MM.1S (cell line): Measurements from ENCODE around the gene CPO.

Experiments used
- DNase-seq: peaks from one replicate; pipeline ENCODE4 v3.0.0-alpha.2; 2015
- H2AFZ ChIP-seq: fragments of 300-600 bp; sonication (generic); 2 replicates; pipeline ENCODE4 v1.6.0; 2016; ENCODE audit warnings: antibody characterized with exemption, low read length
- H3F3A ChIP-seq: fragments of 300-600 bp; sonication (generic); 2 replicates; pipeline ENCODE4 v1.6.1; 2016; ENCODE audit warnings: mild to moderate bottlenecking, antibody characterized with exemption, low read length, moderate library complexity, mixed read lengths; ENCODE audit not compliant: insufficient read depth
- H3K27ac ChIP-seq: fragments of 300-600 bp; sonication (generic); 2 replicates; pipeline ENCODE4 v1.5.1; 2016; ENCODE audit warnings: mild to moderate bottlenecking, low read length
- H3K27me3 ChIP-seq: fragments of 300-600 bp; sonication (generic); replicated peaks from 2 replicates; pipeline ENCODE4 v1.6.0; 2016; ENCODE audit warnings: low read length; ENCODE audit not compliant: insufficient read depth
- H3K36me3 ChIP-seq: fragments of 300-600 bp; sonication (generic); replicated peaks from 2 replicates; pipeline ENCODE4 v1.6.1; 2016; ENCODE audit warnings: mild to moderate bottlenecking, low read length, mixed read lengths; ENCODE audit not compliant: insufficient read depth
- H3K4me1 ChIP-seq: fragments of 300-600 bp; sonication (generic); 2 replicates; pipeline ENCODE4 v1.6.1; 2016; ENCODE audit warnings: low read length, mixed read lengths
- H3K4me2 ChIP-seq: fragments of 300-600 bp; sonication (generic); 2 replicates; pipeline ENCODE4 v1.6.0; 2016; ENCODE audit warnings: low read depth, low read length
- H3K4me3 ChIP-seq: fragments of 300-600 bp; sonication (generic); 2 replicates; pipeline ENCODE4 v1.5.1; 2016; ENCODE audit warnings: low read length, mixed read lengths
- H3K79me2 ChIP-seq: fragments of 300-600 bp; sonication (generic); 2 replicates; pipeline ENCODE4 v1.6.1; 2016; ENCODE audit warnings: mixed run types, low read length, mixed read lengths
- H3K9ac ChIP-seq: fragments of 300-600 bp; sonication (generic); 2 replicates; pipeline ENCODE4 v1.6.1; 2016; ENCODE audit warnings: low read length, mixed read lengths
- H3K9me2 ChIP-seq: fragments of 300-600 bp; sonication (generic); replicated peaks from 2 replicates; pipeline ENCODE4 v1.6.1; 2016; ENCODE audit warnings: mild to moderate bottlenecking, low read length, mixed read lengths; ENCODE audit not compliant: insufficient read depth
- H3K9me3 ChIP-seq: fragments of 300-600 bp; sonication (generic); replicated peaks from 2 replicates; pipeline ENCODE4 v1.6.1; 2016; ENCODE audit warnings: mild to moderate bottlenecking, low read length, mixed read lengths; ENCODE audit not compliant: insufficient read depth
- H4K20me1 ChIP-seq: fragments of 300-600 bp; sonication (generic); 2 replicates; pipeline ENCODE4 v1.6.1; 2016; ENCODE audit warnings: mild to moderate bottlenecking, low read length, moderate library complexity, mixed read lengths; ENCODE audit not compliant: insufficient read depth
- EZH2 ChIP-seq: fragments of 300-600 bp; sonication (generic); optimal IDR thresholded peaks from 2 replicates; pipeline ENCODE3; 2017; ENCODE audit warnings: low read depth, mild to moderate bottlenecking, antibody characterized with exemption, low read length, mixed read lengths
- EZH2phosphoT487 ChIP-seq: fragments of 300-600 bp; sonication (generic); IDR thresholded peaks from 2 replicates; pipeline ENCODE4 v1.6.1; 2018; ENCODE audit warnings: antibody characterized with exemption, low read length
- TF ChIP-seq, protein P1 (sequence below): fragments of 300-600 bp; sonication (generic); IDR thresholded peaks from 2 replicates; pipeline ENCODE4 v1.5.1; 2016; ENCODE audit warnings: antibody characterized with exemption, low read length, mixed read lengths

CPO gene

DNA sequence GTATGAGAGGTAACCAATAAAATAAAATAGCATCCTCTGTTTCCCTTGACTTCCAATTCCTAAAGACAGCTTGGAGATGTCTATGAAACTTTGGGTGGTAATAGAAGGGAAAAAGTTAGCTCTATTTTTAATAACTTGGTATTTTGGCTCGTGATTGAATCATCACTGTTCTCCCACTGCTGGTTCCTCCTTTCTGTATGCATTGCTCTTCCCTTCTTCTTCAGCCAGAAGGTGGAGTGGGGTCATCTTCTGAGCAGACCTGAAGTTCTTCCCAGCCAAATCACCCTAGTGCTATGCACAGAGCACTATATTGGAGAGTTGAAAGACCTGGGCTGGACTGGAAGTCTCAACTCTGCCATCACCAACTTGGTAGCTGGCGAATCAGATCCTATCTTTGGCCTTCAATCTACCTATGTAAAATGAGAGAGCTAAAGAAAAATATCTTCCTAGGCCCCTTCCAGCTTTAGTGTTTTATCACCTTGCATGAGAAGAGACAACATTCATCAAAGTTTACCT, 54.1 kb downstream of the CPO start:
- Histone ChIP-seq H3K9me2 (no peaks in the 10 kb centered on the region), H3K27me3 (no peaks in the 10 kb centered on the region)

DNA sequence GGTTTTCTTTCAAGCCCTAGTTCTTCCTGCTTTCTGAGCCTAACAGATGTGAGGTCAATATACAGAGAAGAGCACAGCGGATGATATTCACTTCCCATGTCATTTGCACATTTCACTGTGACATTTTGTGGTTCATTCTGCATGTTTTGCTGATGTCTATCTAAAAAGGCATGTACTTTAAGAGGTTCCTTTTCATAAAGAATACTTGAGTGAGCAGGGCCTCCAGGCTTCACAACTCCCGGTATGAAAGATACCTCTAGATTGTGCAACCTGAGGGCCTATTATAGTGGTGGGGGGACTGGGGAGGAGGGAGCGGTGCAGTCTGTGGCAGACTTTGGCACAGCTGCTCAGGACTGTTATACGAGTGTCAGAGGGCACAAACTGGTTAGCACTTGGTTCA, 54.6 kb downstream of the CPO start:
- Histone ChIP-seq H3K27ac (no peak overlapping the region), H4K20me1 (no peaks in the 10 kb centered on the region), H3K36me3 (no peaks in the 10 kb centered on the region), H3F3A (no peaks in the 10 kb centered on the region), H3K9ac (no peak overlapping the region), H3K9me2 (no peaks in the 10 kb centered on the region), H3K79me2 (no peaks in the 10 kb centered on the region), H3K9me3 (no peaks in the 10 kb centered on the region), H3K4me1 (no peaks in the 10 kb centered on the region), H3K4me2 (no peak overlapping the region), H3K4me3 (no peak overlapping the region), H2AFZ (no peak overlapping the region), H3K27me3 (no peaks in the 10 kb centered on the region)
- no peak for DNase-seq
- TF ChIP-seq, protein P1, sequence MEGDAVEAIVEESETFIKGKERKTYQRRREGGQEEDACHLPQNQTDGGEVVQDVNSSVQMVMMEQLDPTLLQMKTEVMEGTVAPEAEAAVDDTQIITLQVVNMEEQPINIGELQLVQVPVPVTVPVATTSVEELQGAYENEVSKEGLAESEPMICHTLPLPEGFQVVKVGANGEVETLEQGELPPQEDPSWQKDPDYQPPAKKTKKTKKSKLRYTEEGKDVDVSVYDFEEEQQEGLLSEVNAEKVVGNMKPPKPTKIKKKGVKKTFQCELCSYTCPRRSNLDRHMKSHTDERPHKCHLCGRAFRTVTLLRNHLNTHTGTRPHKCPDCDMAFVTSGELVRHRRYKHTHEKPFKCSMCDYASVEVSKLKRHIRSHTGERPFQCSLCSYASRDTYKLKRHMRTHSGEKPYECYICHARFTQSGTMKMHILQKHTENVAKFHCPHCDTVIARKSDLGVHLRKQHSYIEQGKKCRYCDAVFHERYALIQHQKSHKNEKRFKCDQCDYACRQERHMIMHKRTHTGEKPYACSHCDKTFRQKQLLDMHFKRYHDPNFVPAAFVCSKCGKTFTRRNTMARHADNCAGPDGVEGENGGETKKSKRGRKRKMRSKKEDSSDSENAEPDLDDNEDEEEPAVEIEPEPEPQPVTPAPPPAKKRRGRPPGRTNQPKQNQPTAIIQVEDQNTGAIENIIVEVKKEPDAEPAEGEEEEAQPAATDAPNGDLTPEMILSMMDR, result no peak
- no peak for TF ChIP-seq EZH2phosphoT487
- no peak for TF ChIP-seq EZH2

More for the DNA sequence above, 54.1 kb downstream of the CPO start:
- no peak for DNase-seq
- no peaks in the 10 kb centered on the region for H3K4me1 ChIP-seq
- H3K27ac ChIP-seq, result no peak overlapping the region
- H3K36me3 ChIP-seq, result no peaks in the 10 kb centered on the region
- TF ChIP-seq EZH2phosphoT487, result no peak
- TF ChIP-seq, protein P1, result no peak
- TF ChIP-seq EZH2, result no peak
- no peak overlapping the region for H3K9ac ChIP-seq
- H2AFZ ChIP-seq, result no peak overlapping the region
- no peaks in the 10 kb centered on the region for H3K79me2 ChIP-seq
- no peaks in the 10 kb centered on the region for H4K20me1 ChIP-seq
- H3F3A ChIP-seq, result no peaks in the 10 kb centered on the region
- no peak overlapping the region for H3K4me2 ChIP-seq
- H3K9me3 ChIP-seq, result no peaks in the 10 kb centered on the region
- no peak overlapping the region for H3K4me3 ChIP-seq

DNA sequence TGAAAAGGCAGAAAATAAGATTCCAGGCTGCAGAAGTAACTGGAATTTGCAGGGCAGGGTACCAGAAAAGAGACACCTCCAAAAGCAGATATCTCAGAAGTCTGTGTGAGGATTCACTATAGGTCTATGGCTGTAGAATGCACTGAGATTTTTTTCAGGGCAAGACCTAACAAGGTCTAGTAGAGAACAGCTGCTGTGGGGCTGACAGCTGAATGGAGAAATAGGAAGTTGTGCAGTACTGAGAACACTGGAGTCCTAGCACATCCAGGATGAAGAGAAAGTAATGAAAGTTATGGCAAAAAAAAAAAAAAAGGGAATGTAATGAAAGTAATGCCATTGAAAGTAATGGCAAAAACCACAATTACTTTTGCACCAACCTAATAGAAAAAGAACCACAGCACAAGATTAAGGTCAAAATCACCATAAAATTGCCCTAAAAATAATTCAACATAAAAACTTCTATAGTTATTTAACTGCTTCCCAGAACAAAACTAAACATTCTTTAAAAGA, 57.3 kb downstream of the CPO start:
- H3K27me3 ChIP-seq, result no peaks in the 10 kb centered on the region
- no peak for DNase-seq
- H3K9ac ChIP-seq, result no peak overlapping the region
- no peak overlapping the region for H3K27ac ChIP-seq
- no peaks in the 10 kb centered on the region for H3K79me2 ChIP-seq
- no peaks in the 10 kb centered on the region for H3K9me3 ChIP-seq
- no peaks in the 10 kb centered on the region for H3F3A ChIP-seq
- no peaks in the 10 kb centered on the region for H3K36me3 ChIP-seq
- H3K4me1 ChIP-seq, result no peaks in the 10 kb centered on the region
- no peaks in the 10 kb centered on the region for H4K20me1 ChIP-seq
- H3K9me2 ChIP-seq, result no peaks in the 10 kb centered on the region
- H2AFZ ChIP-seq, result no peak overlapping the region
- no peak overlapping the region for H3K4me2 ChIP-seq
- TF ChIP-seq EZH2, result no peak
- TF ChIP-seq, protein P1, result no peak
- TF ChIP-seq EZH2phosphoT487, result no peak
- no peak overlapping the region for H3K4me3 ChIP-seq
